22Rv1 (cell line): ENCODE measurements around the gene C14orf132.

Source experiments
- CTCF ChIP-seq: fragments of 450-650 bp; IDR thresholded peaks from 2 replicates; pipeline ENCODE4 v1.5.1; 2017; ENCODE audit warnings: mild to moderate bottlenecking
- ZFX ChIP-seq: fragments of 450-650 bp; IDR thresholded peaks from 2 replicates; pipeline ENCODE4 v1.6.1; 2017; ENCODE audit warnings: antibody characterized with exemption, borderline replicate concordance

GRCh38 chr14:95993768-95994592, 45.2 kb upstream of the C14orf132 start:
- TF ChIP-seq CTCF: peak; percentile 81
- no peak for TF ChIP-seq ZFX
